ENCODE data around the gene SPNS2. TPM values are rescaled to one million over a fixed set of nuclear protein-coding genes. Genes with fewer than 3 reads are reported as not detected.
A peak's percentile ranks its signal among the peaks of the same experiment; 100 is the strongest.

Gene SPNS2
- total RNA-seq, 4 donors from 2014 or later, result 5.4 to 49.8 (median 23.4) TPM

- Histone ChIP-seq H3K27me3 (no peaks in the 10 kb centered on the region), H3K4me1 (peaks cover 0 to 29% (median 0%) of the 10 kb centered on the region in 4 donors), H3K9me3 (no peaks in the 10 kb centered on the region), H3K4me3 (no peak overlapping the region), H3K36me3 (no peaks in the 10 kb centered on the region), H3K27ac (no peak overlapping the region)
- no peak for TF ChIP-seq EP300 (IDR thresholded peaks at IDR 0.05)
- TF ChIP-seq CTCF (IDR thresholded peaks at IDR 0.05), result no peak
- no peak for TF ChIP-seq POLR2A (IDR thresholded peaks at IDR 0.05)
- no peak for DNase-seq (ENCODE audit: low spot score in 2 of 2)
- WGBS, 2 donors, result 81 to 92% methylated on average over 8 of the region's 8 CpGs
These were observed 25.3 kb downstream of the SPNS2 start for GRCh38 chr17:4523946-4524345.

- Histone ChIP-seq H3K4me3 (no peak overlapping the region), H3K36me3 (no peaks in the 10 kb centered on the region), H3K27me3 (no peaks in the 10 kb centered on the region), H3K9me3 (no peaks in the 10 kb centered on the region), H3K4me1 (peaks cover 0 to 23% (median 0%) of the 10 kb centered on the region in 4 donors), H3K27ac (no peak overlapping the region)
- DNase-seq (ENCODE audit: low spot score in 2 of 2), result no peak
- 83 to 95% methylated on average over 11 of the region's 11 CpGs for WGBS, 2 donors
- TF ChIP-seq POLR2A (IDR thresholded peaks at IDR 0.05), result no peak
These were observed 27.2 kb downstream of the SPNS2 start for GRCh38 chr17:4525691-4526397.

GRCh38 chr17:4527134-4527533 is 28.5 kb downstream of the SPNS2 start:
- TF ChIP-seq POLR2A (IDR thresholded peaks at IDR 0.05), result no peak
- TF ChIP-seq CTCF (IDR thresholded peaks at IDR 0.05), result no peak
- no peak for TF ChIP-seq EP300 (IDR thresholded peaks at IDR 0.05)
- 51 to 53% methylated on average over 1 of the region's 1 CpG for WGBS, 2 donors
- H3K4me3 ChIP-seq, result no peak overlapping the region
- DNase-seq (ENCODE audit: low spot score in 2 of 2), result no peak
- no peak overlapping the region for H3K27ac ChIP-seq
- H3K36me3 ChIP-seq, result no peaks in the 10 kb centered on the region
- peaks cover 0 to 21% (median 0%) of the 10 kb centered on the region in 4 donors for H3K4me1 ChIP-seq
- no peaks in the 10 kb centered on the region for H3K27me3 ChIP-seq
- no peaks in the 10 kb centered on the region for H3K9me3 ChIP-seq

GRCh38 chr17:4527566-4528125 is 29.0 kb downstream of the SPNS2 start:
- no peaks in the 10 kb centered on the region for H3K9me3 ChIP-seq
- DNase-seq (ENCODE audit: low spot score in 2 of 2), result no peak
- H3K4me1 ChIP-seq, result peaks cover 0 to 21% (median 0%) of the 10 kb centered on the region in 4 donors
- no peak for TF ChIP-seq POLR2A (IDR thresholded peaks at IDR 0.05)
- no peak for TF ChIP-seq EP300 (IDR thresholded peaks at IDR 0.05)
- no peak for TF ChIP-seq CTCF (IDR thresholded peaks at IDR 0.05)
- no peak overlapping the region for H3K4me3 ChIP-seq
- H3K27ac ChIP-seq, result no peak overlapping the region
- no peaks in the 10 kb centered on the region for H3K27me3 ChIP-seq
- H3K36me3 ChIP-seq, result no peaks in the 10 kb centered on the region
- WGBS, 2 donors, result 58 to 64% methylated on average over 12 of the region's 12 CpGs

- H3K27ac ChIP-seq, result peak overlapping the region in 1 of 4 donors; percentile 88
- TF ChIP-seq EP300 (IDR thresholded peaks at IDR 0.05), result no peak
- no peak for TF ChIP-seq POLR2A (IDR thresholded peaks at IDR 0.05)
- no peak for TF ChIP-seq CTCF (IDR thresholded peaks at IDR 0.05)
- no peaks in the 10 kb centered on the region for H3K27me3 ChIP-seq
- no peaks in the 10 kb centered on the region for H3K9me3 ChIP-seq
- H3K4me3 ChIP-seq, result no peak overlapping the region
- no peaks in the 10 kb centered on the region for H3K36me3 ChIP-seq
- whole genome bisulfite sequencing, 2 donors, result 71 to 75% methylated on average over 12 to 13 of the region's 13 CpGs
- no peak for DNase-seq (ENCODE audit: low spot score in 2 of 2)
- peaks cover 0 to 39% (median 18%) of the 10 kb centered on the region in 4 donors for H3K4me1 ChIP-seq
These were observed 31.0 kb downstream of the SPNS2 start for GRCh38 chr17:4529533-4530152.

Data from tibial nerve (tissue), 4 donors.